SK-N-SH treated with all-trans-retinoic acid at 6 μM for 48 hours (cell line): ENCODE measurements around the gene DIDO1.

Experiments used
- CREB5 ChIP-seq: fragments of 250-450 bp; sonication (Bioruptor Pico); IDR thresholded peaks from 2 replicates; pipeline ENCODE4 v1.5.1; 2020; ENCODE audit warnings: low read depth, mild to moderate bottlenecking, moderate library complexity
- PATZ1 ChIP-seq: fragments of 250-450 bp; sonication (Bioruptor Pico); IDR thresholded peaks from 2 replicates; pipeline ENCODE4 v1.8.0; 2020; ENCODE audit warnings: mild to moderate bottlenecking, moderate library complexity, borderline replicate concordance
- ZC3H10 ChIP-seq: fragments of 250-450 bp; sonication (Bioruptor Pico); IDR thresholded peaks from 2 replicates; pipeline ENCODE4 v1.5.1; 2021; ENCODE audit warnings: mild to moderate bottlenecking, moderate library complexity
- ZFP3 ChIP-seq: fragments of 250-450 bp; sonication (Bioruptor Pico); IDR thresholded peaks from 2 replicates; pipeline ENCODE4 v1.5.0; 2020; ENCODE audit warnings: mild to moderate bottlenecking, moderate library complexity

GRCh38 chr20:62931464-62931863 is 5.2 kb upstream of the DIDO1 start:
- TF ChIP-seq PATZ1 (CRISPR knock-in tag): no peak
- no peak for TF ChIP-seq ZC3H10 (CRISPR knock-in tag)
- TF ChIP-seq CREB5 (CRISPR knock-in tag): no peak
- TF ChIP-seq ZFP3 (CRISPR knock-in tag): no peak
